Pancreas (tissue), 10 donors: ENCODE data around the gene RNF40. TPM values are rescaled to one million over a fixed set of nuclear protein-coding genes. Genes with fewer than 3 reads are reported as not detected.
A peak's percentile ranks its signal among the peaks of the same experiment; 100 is the strongest.

ENCODE experiments used
- ATAC-seq, 4 donors: fragments of 200-7000 bp; cut with Tn5 transposase; one replicate each; pipeline versions ENCODE4 v1.8.0 to v1.9.1; 2020; ENCODE audit warnings: mild to moderate bottlenecking in 4 of 4, moderate library complexity in 4 of 4
- DNase-seq, 6 donors: peaks; one replicate each; pipeline ENCODE4 v3.0.0-alpha.2; 2020
- FAIRE-seq: peaks from 2 replicates; lab custom pipeline; 2012; peaks lifted over from hg19 to GRCh38; lab: Jason Lieb, UNC
- H3K27ac ChIP-seq, 4 donors: fragments of 200-600 bp; sonication (generic); 1 replicate in 3 of 4; 2 replicates in 1 of 4; pipeline versions ENCODE4 v1.5.0 to v1.8.0; 2020
- H3K27me3 ChIP-seq, 4 donors: fragments of 200-600 bp; one replicate each; pipeline ENCODE4 v1.8.0; 2021
- H3K36me3 ChIP-seq, 3 donors: fragments of 200-600 bp; sonication (generic) in 1 of 3; one replicate each; pipeline versions ENCODE4 v1.5.0 to v1.8.0; 2020 to 2021
- H3K4me1 ChIP-seq, 3 donors: fragments of 200-600 bp; one replicate each; pipeline ENCODE4 v1.8.0; 2021
- H3K4me3 ChIP-seq, 4 donors: fragments of 200-600 bp; sonication (generic) in 2 of 4; one replicate each; pipeline versions ENCODE4 v1.5.0 to v1.8.0; 2020 to 2021
- H3K9me3 ChIP-seq, 4 donors: fragments of 200-600 bp; one replicate each; pipeline ENCODE4 v1.8.0; 2021
- CTCF ChIP-seq, 4 donors: fragments of 200-600 bp; sonication (generic) in 3 of 4; IDR thresholded peaks; one replicate each; pipeline versions ENCODE4 v1.5.0 to v1.8.0; 2021; ENCODE audit warnings: antibody characterized with exemption in 4 of 4
- WGBS, 2 donors: extraction: QIAGEN DNeasy Blood & Tissue Kit; methylation state at CpG; one replicate each; pipeline ENCODE4 v1.1.7; 2013; 5-methylcytosine and 5-hydroxymethylcytosine counted together
- intact Hi-C, 3 donors: fragments of 100-400 bp; cut with DNase I; formaldehyde crosslinking; loops; one replicate each; pipeline versions ENCODE4 v1.11.1 to v1.14.2; 2022
- polyA plus RNA-seq, 2 donors: library from polyadenylated mRNA; stranded (reverse); fragments of 200-250 nt; gene quantifications; one replicate each; pipeline ENCODE4 v1.2.3, GENCODE V29; 2013
- total RNA-seq, 6 donors: library from RNA; stranded (reverse); fragmentation: NEBNext Ultra II Directional in 4 of 6; extraction: Animal tissue kit (Norgen Biotek cat#: 25700) in 4 of 6; gene quantifications; one replicate each; pipeline versions ENCODE4 v1.2.1 to v1.2.4, GENCODE V29; 2021 to 2023
- donor health status: healthy with polysubstance abuse.
- donor health status: DM: no; HTN: no; CAD: no; lungs with moderate emphysema.
- donor health status: DM: no; HTN: no; CAD: no.
- donor health status: control.
- donor health status: control.
- donor health status: Bipolar disorder and iron deficiency.
- donor health status: DM: yes; HTN: yes; CAD: no.
- donor health status: DM: no; HTN: no; CAD: no.
- donor health status: DM: no; HTN: no; CAD: no.
- donor health status: DM: yes; HTN: yes; CAD: no.

RNF40 gene
- total and polyA plus RNA-seq, 8 donors: 37.7 to 68.4 (median 42.5) TPM

DNA sequence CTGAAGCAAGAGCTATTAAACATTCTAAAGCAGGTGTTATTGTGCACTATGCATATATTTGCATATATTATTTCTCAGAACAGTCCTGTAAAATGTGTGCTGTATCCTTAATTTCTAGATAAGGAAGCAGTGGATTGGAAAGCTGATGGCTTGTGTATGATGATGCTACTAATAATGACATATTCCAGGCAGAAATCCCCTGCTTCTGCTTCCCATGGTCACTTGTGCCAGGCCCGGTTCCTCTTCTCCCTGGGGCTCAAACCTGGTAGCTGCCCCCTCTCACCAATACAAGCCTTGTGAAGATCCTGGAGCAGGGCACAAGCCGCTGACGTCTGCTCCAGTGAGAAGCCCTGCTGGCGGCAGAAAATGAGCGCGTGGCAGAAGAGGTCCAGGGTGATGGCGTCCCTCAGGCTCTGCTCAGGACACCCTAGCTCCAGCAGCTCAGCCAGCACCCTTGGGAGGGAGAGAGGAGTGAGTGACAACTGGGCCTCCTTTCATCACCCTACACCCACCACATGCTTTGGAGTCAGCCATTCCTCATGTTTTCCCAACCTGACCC lies 2.0 kb upstream of the RNF40 start:
- H3K27ac ChIP-seq: no peak overlapping the region
- FAIRE-seq (no peak), DNase-seq (peak in 2 of 6 donors; percentile 35 to 36), ATAC-seq (no peak)
- no peak overlapping the region for H3K4me3 ChIP-seq
- H3K27me3 ChIP-seq: no peaks in the 10 kb centered on the region
- WGBS, 2 donors: 87 to 94% methylated on average over 7 of the region's 7 CpGs
- H3K4me1 ChIP-seq: peaks cover 7 to 18% (median 13%) of the 10 kb centered on the region in 3 donors
- TF ChIP-seq CTCF (IDR thresholded peaks at IDR 0.05): no peak
- H3K36me3 ChIP-seq: peaks cover 7 to 16% (median 13%) of the 10 kb centered on the region in 3 donors
- no peaks in the 10 kb centered on the region for H3K9me3 ChIP-seq
- intact Hi-C loops: loop anchor here in 1 of 3 donors (10.0 kb wide), 1 partner anchor 115 kb away; no protein-coding TSS in a partner anchor

GRCh38 chr16:30760577-30761426 lies 1.3 kb upstream of the RNF40 start:
- TF ChIP-seq CTCF (IDR thresholded peaks at IDR 0.05): no peak
- WGBS, 2 donors: 23 to 24% methylated on average over 26 of the region's 26 CpGs
- intact Hi-C loops: loop anchor here in 1 of 3 donors (10.0 kb wide), 1 partner anchor 114 kb away; no protein-coding TSS in a partner anchor

DNA sequence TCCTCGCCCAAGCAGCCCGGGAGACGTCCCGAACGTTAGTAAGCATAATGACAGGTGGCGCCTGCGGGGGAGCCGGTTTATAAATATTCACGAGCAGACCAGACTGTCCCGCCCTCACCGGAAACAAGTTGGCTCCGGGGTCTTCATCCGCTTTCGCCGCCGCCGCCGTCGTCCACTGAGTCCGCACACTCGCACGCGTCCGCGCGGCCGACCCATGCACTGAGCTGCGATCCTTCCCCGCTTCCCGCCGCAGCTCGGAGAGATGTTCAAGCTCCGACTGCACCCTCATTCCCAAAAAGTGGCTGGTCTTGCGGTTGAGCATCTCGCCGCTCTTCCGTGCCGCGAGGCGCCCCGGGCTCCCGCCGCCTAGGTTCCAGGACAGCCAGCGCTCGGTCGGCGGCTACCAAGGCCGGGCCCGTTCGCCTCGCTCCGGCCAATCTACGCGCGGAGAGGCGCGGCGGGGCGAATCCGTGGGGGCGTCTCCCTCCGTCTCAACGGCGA lies 645 bp upstream of the RNF40 start:
- Histone ChIP-seq H3K4me1 (peaks cover 7 to 18% (median 13%) of the 10 kb centered on the region in 3 donors), H3K9me3 (no peaks in the 10 kb centered on the region), H3K36me3 (peaks cover 14 to 29% (median 26%) of the 10 kb centered on the region in 3 donors), H3K27ac (peak overlapping the region in 3 of 4 donors; percentile 23 to 75 (median 44)), H3K27me3 (no peaks in the 10 kb centered on the region), H3K4me3 (peak overlapping the region; percentile 67 to 91 (median 84))
- WGBS, 2 donors: 0% methylated on average over 64 of the region's 64 CpGs
- peak in 2 of 6 donors; percentile 64 to 65 for DNase-seq
- TF ChIP-seq CTCF (IDR thresholded peaks at IDR 0.05): no peak
- FAIRE-seq: no peak
- intact Hi-C loops: loop anchor here in 1 of 3 donors (10.0 kb wide), 1 partner anchor 113 kb away; no protein-coding TSS in a partner anchor
- ATAC-seq: peak; percentile 21 to 43 (median 38)

More at GRCh38 chr16:30760577-30761426, 1.3 kb upstream of the RNF40 start:
- H3K4me3 ChIP-seq: peak overlapping the region; percentile 67 to 91 (median 84)
- ATAC-seq (peak in 1 of 4 donors; percentile 6), DNase-seq (peak in 3 of 6 donors; percentile 17 to 39 (median 34)), FAIRE-seq (no peak)
- peaks cover 7 to 18% (median 13%) of the 10 kb centered on the region in 3 donors for H3K4me1 ChIP-seq
- H3K27ac ChIP-seq: peak overlapping the region in 1 of 4 donors; percentile 23
- peaks cover 9 to 23% (median 20%) of the 10 kb centered on the region in 3 donors for H3K36me3 ChIP-seq
- no peaks in the 10 kb centered on the region for H3K9me3 ChIP-seq
- no peaks in the 10 kb centered on the region for H3K27me3 ChIP-seq

DNA sequence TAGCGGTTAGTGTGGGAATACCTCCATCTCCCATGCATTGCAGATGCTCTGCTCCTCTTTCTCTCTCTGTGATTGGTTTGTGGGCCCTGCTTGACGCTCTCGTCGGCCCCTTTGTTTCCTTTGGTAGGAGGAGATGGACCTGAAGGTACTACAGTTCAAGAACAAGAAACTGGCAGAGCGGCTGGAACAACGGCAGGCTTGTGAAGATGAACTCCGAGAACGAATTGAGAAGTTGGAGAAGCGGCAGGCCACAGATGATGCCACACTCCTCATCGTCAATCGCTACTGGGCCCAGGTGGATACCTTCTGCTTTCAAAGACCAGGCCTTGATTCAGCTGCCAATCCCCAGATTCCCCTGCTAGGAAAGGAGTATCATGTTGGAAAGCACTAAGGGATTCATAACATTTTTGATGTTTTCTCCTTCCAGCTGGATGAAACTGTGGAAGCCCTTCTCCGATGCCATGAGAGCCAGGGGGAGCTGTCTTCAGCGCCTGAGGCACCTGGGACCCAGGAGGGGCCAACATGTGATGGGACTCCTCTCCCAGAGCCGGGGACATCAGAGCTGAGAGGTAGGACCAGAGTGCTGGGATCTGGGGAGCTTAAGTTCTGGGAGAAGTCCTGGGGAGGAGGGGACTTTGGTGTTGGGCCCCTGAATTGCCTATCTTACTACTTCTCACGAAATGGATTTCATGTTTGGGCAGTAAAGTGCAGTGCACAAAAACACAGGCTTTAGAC lies 1.0 kb downstream of the RNF40 start:
- no peak for ATAC-seq
- peaks cover 7 to 18% (median 13%) of the 10 kb centered on the region in 3 donors for H3K4me1 ChIP-seq
- peak overlapping the region in 1 of 4 donors; percentile 79 for H3K27ac ChIP-seq
- intact Hi-C loops: loop anchor here in 1 of 3 donors (10.0 kb wide), 1 partner anchor 112 kb away; no protein-coding TSS in a partner anchor
- DNase-seq: peak in 1 of 6 donors; percentile 37
- no peaks in the 10 kb centered on the region for H3K9me3 ChIP-seq
- no peak for TF ChIP-seq CTCF (IDR thresholded peaks at IDR 0.05)
- peaks cover 17 to 42% (median 35%) of the 10 kb centered on the region in 3 donors for H3K36me3 ChIP-seq
- H3K27me3 ChIP-seq: no peaks in the 10 kb centered on the region
- H3K4me3 ChIP-seq: peak overlapping the region in 3 of 4 donors; percentile 67 to 91 (median 89)
- WGBS, 2 donors: 45 to 50% methylated on average over 15 of the region's 15 CpGs
- FAIRE-seq: no peak
